Activated CD4-positive, alpha-beta T cell treated with anti-CD3 and anti-CD28 coated beads for 4 hours (primary cell): ENCODE results near the gene B4GALT6.
A peak's percentile ranks its signal among the peaks of the same experiment; 100 is the strongest.
"Not testable (repeated sequence)": the region's sequence is repeated elsewhere in the genome, so short reads cannot be mapped to it uniquely, and the experiment has no call there.

Experiments
- DNase-seq, 2 donors: peaks; one replicate each; pipeline ENCODE4 v3.0.0-alpha.2; 2020

The B4GALT6 gene

GRCh38 chr18:31684279-31685096, at the start of gene B4GALT6:
Gene B4GALT6, minus strand, starts transcription at chr18:31684581. Its CDS starts 155 bp downstream, at chr18:31684426.
- DNase-seq: no peak

GRCh38 chr18:31731628-31732027, 47.2 kb upstream of the B4GALT6 start:
- DNase-seq: no peak

- DNase-seq: not testable (repeated sequence)
Observed at GRCh38 chr18:31729196-31729595, 44.8 kb upstream of the B4GALT6 start.

GRCh38 chr18:31723990-31724711, 39.8 kb upstream of the B4GALT6 start:
- no peak for DNase-seq

DNA sequence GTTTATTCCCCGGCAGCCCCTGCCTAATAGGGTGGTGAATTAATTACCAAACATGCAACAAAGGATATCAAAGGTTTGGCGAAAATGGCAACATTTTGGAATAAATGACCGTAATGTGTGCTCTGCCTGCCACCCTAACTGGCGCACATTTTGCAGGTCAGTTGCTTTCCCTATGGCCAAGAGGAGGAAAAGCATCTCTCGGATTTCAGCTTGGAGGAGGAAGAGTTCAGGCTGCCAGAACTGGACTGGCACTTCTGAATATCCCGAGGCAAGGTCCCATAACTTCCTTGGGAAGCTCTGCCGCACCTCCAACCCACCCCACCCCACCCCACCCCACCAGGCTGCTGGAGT, 39.2 kb upstream of the B4GALT6 start:
- no peak for DNase-seq

DNA sequence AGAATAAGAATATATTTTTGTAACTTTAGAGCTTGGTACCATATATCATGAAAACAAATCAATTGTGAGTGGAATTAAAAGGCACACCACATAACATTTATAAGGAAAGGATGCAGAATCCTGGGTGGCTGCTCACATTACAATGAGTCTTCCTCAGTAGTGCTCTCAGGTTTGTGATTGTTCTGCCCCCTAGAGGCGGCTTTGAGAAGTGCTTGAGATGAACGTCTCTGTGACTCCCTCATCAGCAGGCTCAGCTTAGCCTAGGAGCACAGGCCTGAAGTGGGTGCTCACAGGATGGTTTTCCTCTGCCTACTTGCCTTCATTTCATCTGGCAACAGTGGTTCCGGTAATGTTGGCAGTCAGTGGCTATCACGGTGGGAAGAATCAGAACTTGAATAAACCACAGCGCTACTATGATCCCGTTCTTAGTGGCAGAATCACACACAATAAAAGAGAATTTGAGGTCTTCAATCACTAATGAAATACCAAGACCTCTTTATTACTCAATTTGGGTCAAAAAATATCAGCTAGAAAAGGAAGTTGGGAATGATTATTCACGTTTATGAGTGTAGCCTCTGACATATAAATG, 38.1 kb upstream of the B4GALT6 start:
- DNase-seq: peak; percentile 36 to 66

DNA sequence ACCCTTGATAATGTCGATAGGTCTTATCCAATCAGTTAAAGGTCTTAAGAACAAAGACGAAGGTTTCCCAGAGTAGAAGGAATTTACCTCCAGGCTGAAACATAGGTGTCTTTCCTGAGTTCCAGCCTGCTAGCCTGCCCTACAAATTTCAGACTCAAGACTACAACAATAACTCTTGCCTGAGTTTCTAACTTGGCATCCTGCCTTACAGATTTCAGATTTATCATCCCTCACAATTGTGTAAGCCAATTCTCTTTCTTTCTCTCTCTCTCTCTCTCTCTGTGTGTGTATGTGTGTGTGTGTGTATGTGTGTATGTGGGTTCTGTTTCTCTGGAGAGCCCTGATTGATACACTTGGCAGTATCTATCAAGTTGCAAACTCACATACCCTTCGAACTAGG, 37.2 kb upstream of the B4GALT6 start:
- no peak for DNase-seq

DNA sequence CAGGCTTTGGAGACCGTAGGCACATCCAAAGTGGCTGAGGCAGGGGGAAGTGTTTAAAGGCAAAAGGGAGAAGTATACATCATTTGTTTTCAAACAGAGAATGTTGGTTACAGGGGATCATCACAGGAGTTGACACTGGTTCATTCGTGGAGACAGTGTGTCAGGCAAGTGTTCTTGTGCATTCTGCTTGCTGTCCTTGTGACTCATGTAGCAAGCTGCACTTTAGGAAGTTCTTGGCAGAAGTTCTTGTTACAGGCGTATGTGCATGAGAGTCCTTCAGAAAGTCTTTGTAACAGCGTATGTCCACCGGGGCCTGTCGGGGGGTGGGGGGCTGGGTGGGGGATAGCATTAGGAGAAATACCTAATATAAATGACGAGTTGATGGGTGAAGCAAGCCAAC, 36.5 kb upstream of the B4GALT6 start:
- DNase-seq: no peak

DNA sequence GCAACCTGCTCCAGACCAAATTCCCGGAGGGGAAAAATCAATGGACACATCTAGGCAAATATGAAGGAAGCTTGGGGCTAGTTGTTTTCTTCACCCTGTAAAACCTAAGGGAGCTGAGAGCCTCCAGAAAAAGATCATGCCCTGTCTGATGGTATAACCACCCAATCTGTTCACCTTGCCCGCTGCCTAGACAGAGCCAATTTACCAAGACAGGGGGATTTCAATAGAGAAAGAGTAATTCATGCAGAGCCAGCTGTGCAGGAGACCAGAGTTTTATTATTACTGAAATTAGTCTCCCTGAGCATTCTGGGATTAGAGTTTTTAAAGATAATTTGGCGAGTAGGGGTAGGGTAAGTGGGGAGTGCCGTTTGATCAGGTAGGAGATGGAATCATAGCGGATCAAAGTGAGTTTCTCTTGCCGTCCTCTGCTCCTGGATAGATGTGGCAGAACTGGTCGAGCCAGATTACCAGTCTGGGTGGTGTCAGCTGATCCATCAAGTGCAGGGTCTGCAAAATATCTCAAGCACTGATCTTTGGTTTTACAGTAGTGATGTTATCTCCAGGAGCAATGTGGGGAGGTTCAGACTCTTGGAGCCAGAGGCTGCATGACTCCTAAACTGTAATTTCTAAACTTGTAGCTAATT, 35.1 kb upstream of the B4GALT6 start:
- no peak for DNase-seq

GRCh38 chr18:31718386-31718785, 34.0 kb upstream of the B4GALT6 start:
- no peak for DNase-seq

- DNase-seq: no peak
Observed at GRCh38 chr18:31716362-31716761, 32.0 kb upstream of the B4GALT6 start.

- no peak for DNase-seq
Observed at GRCh38 chr18:31711365-31712172, 27.2 kb upstream of the B4GALT6 start.

- DNase-seq: no peak
Observed at GRCh38 chr18:31710826-31711225, 26.4 kb upstream of the B4GALT6 start.

GRCh38 chr18:31707815-31708214, 23.4 kb upstream of the B4GALT6 start:
- no peak for DNase-seq

DNA sequence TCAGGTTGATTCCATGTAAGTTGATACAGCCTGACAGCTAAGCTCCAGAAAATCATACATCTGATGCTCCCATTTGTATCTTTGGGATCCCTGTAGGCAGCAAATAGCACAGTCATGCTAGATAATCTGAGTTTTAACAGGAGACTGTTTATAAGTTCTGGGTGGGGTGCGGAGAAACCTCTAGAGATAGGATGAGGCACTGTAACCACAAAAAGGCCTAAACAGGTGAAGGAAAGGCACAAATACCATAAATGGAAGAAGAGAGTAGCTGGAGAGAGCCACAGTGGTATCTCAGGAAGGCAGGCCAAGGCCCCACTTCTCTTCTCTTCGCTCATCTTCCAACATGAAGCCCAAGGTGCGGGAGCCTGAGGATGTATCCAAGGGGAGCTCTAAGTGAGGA, 18.1 kb upstream of the B4GALT6 start:
- no peak for DNase-seq

DNA sequence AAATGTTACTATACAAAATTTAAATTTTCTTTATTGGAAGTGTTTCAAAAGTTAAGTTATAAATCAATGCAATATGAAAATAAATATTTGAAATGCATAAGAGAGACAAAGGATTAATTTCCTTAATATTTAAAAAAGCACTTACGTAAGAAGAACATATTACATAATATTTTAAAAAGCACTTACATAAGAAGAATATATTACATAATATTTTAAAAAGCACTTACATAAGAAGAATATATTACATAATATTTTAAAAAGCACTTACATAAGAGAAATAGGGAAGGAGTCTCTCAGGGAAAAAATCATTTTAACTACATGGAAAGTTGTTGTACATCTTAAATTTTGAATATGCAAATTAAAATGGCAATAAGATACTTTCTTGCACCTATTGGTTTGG, 17.4 kb upstream of the B4GALT6 start:
- no peak for DNase-seq

DNA sequence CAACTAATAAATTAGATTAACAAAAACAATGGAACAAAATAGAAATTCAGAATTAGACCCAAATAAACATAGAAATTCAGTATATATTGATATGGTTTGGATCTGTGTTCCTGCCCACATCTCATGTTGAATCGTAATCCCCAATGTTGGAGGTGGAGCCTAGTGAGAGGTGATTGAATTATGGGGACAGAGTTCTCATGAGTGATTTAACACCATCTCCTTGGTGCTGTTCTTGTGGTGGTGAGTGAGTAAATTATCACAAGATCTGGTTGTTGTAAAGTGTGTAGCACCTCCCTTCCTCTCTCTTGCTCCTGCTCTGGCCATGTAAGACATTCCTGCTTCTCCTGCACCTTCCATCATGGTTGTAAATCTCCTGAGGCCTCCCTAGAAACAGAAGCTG, 16.6 kb upstream of the B4GALT6 start:
- DNase-seq: no peak

DNA sequence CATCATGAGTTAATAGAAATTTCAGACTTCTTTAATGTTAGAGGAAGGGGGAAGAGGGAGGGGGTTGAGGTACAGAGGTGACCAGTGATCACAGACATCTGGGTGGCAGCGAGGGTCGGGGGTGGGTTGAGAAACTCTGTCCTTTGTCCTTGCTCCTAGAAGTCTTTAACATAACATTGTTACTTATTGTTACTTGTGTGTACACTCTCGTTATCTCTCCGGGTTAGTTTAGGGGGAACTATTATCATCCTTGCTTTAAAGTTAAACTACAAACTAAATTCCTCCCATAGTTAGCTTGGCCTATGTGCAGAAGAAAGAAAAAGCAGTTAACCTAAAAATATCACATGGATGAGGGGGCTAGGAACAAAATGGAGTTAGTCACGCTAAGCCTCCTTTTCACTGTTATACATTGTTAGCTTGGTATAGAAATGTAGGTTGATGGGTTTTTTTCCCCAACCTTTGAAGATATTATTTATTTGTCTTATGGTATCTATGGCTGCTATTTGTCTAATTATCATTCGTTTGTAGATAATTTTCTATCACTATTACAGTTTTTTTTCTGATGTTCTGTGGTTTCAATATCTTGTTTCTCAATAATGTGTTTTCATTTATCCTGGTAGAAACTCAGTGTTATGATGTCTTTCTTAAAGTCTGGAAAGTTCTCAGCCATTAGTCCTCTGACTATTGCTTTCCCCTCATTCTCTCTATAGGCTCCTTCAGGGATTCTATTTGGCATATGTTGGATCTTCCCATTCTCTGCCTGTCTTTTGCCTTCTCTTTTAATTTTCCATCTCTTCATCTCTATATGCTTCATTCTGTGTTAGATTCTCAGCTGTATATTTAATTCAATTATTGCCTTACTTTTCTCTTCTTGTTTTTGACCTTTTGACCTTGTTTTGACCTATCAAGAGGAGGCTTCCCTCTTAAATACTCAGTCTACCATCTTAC, 13.2 kb upstream of the B4GALT6 start:
- no peak for DNase-seq

GRCh38 chr18:31695989-31696388, 11.6 kb upstream of the B4GALT6 start:
- no peak for DNase-seq

GRCh38 chr18:31694297-31694696, 9.9 kb upstream of the B4GALT6 start:
- DNase-seq: no peak

GRCh38 chr18:31688606-31689005, 4.2 kb upstream of the B4GALT6 start:
- DNase-seq: no peak
